ENCODE results near the gene GMEB2.
"Not testable (repeated sequence)": the region's sequence is repeated elsewhere in the genome, so short reads cannot be mapped to it uniquely, and the experiment has no call there.

Gene GMEB2

GRCh38 chr20:63626424-63627128 is at the start of gene GMEB2:
TSS of gene GMEB2 (minus strand) at chr20:63627101. CDS start at chr20:63619397, 7,704 bp downstream.
- DNase-seq (ENCODE audit: low spot score), result peak; percentile 93

GRCh38 chr20:63675681-63676368 is 48.9 kb upstream of the GMEB2 start:
- DNase-seq (ENCODE audit: low spot score), result no peak

GRCh38 chr20:63673951-63674350 is 47.0 kb upstream of the GMEB2 start:
- no peak for DNase-seq (ENCODE audit: low spot score)

- DNase-seq (ENCODE audit: low spot score), result no peak
Observed at GRCh38 chr20:63672666-63673065, 45.8 kb upstream of the GMEB2 start.

- DNase-seq (ENCODE audit: low spot score), result not testable (repeated sequence)
Observed at GRCh38 chr20:63671695-63672094, 44.8 kb upstream of the GMEB2 start.

- no peak for DNase-seq (ENCODE audit: low spot score)
Observed at GRCh38 chr20:63668351-63668750, 41.5 kb upstream of the GMEB2 start.

- no peak for DNase-seq (ENCODE audit: low spot score)
Observed at GRCh38 chr20:63667858-63668257, 41.0 kb upstream of the GMEB2 start.

GRCh38 chr20:63665708-63666107 is 38.8 kb upstream of the GMEB2 start:
- no peak for DNase-seq (ENCODE audit: low spot score)

- DNase-seq (ENCODE audit: low spot score), result peak; percentile 66
Observed at GRCh38 chr20:63664861-63665594, 38.1 kb upstream of the GMEB2 start.

- no peak for DNase-seq (ENCODE audit: low spot score)
Observed at GRCh38 chr20:63664143-63664851, 37.4 kb upstream of the GMEB2 start.

GRCh38 chr20:63663332-63664066 is 36.6 kb upstream of the GMEB2 start:
- no peak for DNase-seq (ENCODE audit: low spot score)

- no peak for DNase-seq (ENCODE audit: low spot score)
Observed at GRCh38 chr20:63662813-63663189, 35.9 kb upstream of the GMEB2 start.

GRCh38 chr20:63661959-63662812 is 35.3 kb upstream of the GMEB2 start:
- DNase-seq (ENCODE audit: low spot score), result no peak

GRCh38 chr20:63661108-63661507 is 34.2 kb upstream of the GMEB2 start:
- no peak for DNase-seq (ENCODE audit: low spot score)

GRCh38 chr20:63660622-63661021 is 33.7 kb upstream of the GMEB2 start:
- DNase-seq (ENCODE audit: low spot score), result no peak

GRCh38 chr20:63660174-63660573 is 33.3 kb upstream of the GMEB2 start:
- DNase-seq (ENCODE audit: low spot score), result not testable (repeated sequence)

- DNase-seq (ENCODE audit: low spot score), result no peak
Observed at GRCh38 chr20:63659370-63659769, 32.5 kb upstream of the GMEB2 start.

GRCh38 chr20:63658749-63659187 is 31.9 kb upstream of the GMEB2 start:
- no peak for DNase-seq (ENCODE audit: low spot score)

GRCh38 chr20:63657937-63658748 is 31.2 kb upstream of the GMEB2 start, which contains the start of gene RTEL1:
TSS of gene RTEL1 (plus strand) at chr20:63658312. CDS start at chr20:63659403, 1,091 bp downstream.
- peak; percentile 99 for DNase-seq (ENCODE audit: low spot score)
